Breast epithelium (tissue), 4 donors: Measurements from ENCODE around the gene NEDD1. TPM values are rescaled to one million over a fixed set of nuclear protein-coding genes. Genes with fewer than 3 reads are reported as not detected.

Experiments
- DNase-seq, 2 donors: peaks; one replicate each; pipeline ENCODE4 v3.0.0-alpha.2; 2019; ENCODE audit warnings: low spot score in 2 of 2
- H3K27ac ChIP-seq, 2 donors: fragments of 200-600 bp; sonication (generic) in 1 of 2; one replicate each; pipeline ENCODE4 v1.5.1; 2016 to 2019; ENCODE audit warnings: mild to moderate bottlenecking in 1 of 2
- H3K27me3 ChIP-seq, 2 donors: fragments of 200-600 bp; sonication (generic) in 1 of 2; one replicate each; pipeline versions ENCODE4 v1.5.1 to v1.6.0; 2017 to 2019; ENCODE audit warnings: control low read depth in 1 of 2, mild to moderate bottlenecking in 1 of 2
- H3K36me3 ChIP-seq: fragments of 200-600 bp; one replicate; pipeline ENCODE4 v1.5.1; 2019
- H3K4me1 ChIP-seq, 2 donors: fragments of 200-600 bp; sonication (generic); one replicate each; pipeline ENCODE4 v1.5.1; 2016 to 2019; ENCODE audit warnings: control low read depth in 1 of 2
- H3K4me3 ChIP-seq, 3 donors: fragments of 200-600 bp; sonication (generic); 1 replicate in 2 of 3; 2 replicates in 1 of 3; pipeline ENCODE4 v1.5.1; 2016 to 2019; ENCODE audit warnings: mild to moderate bottlenecking in 3 of 3, moderate library complexity in 2 of 3
- H3K9me3 ChIP-seq, 2 donors: fragments of 200-600 bp; sonication (generic) in 1 of 2; one replicate each; pipeline ENCODE4 v1.5.1; 2016 to 2019; ENCODE audit warnings: control low read depth in 1 of 2
- POLR2A ChIP-seq: fragments of 450-650 bp; IDR thresholded peaks from one replicate; pipeline ENCODE4 v1.6.1; 2016; ENCODE audit warnings: antibody characterized with exemption, mild to moderate bottlenecking, moderate library complexity
- POLR2AphosphoS5 ChIP-seq, 3 donors: sonication (generic); formaldehyde crosslinking; IDR thresholded peaks; one replicate each; pipeline ENCODE4 v1.6.1; 2017; ENCODE audit warnings: antibody characterized with exemption in 3 of 3
- intact Hi-C: fragments of 100-400 bp; cut with DNase I; formaldehyde crosslinking; loops from one replicate; pipeline ENCODE4 v1.15.1; 2023; ENCODE audit warnings: low total_unique reads
- total RNA-seq, 3 donors: library from RNA; depleted of rRNA; stranded (reverse); fragments of >200 nt; gene quantifications; one replicate each; pipeline ENCODE4 v1.1.0, GENCODE V29; 2016
- TF ChIP-seq, protein P1 (sequence below), 3 donors: fragments of 450-650 bp; IDR thresholded peaks; one replicate each; pipeline ENCODE4 v1.5.1; 2016 to 2017; ENCODE audit warnings: antibody characterized with exemption in 3 of 3, mild to moderate bottlenecking in 3 of 3, moderate library complexity in 3 of 3

The NEDD1 gene
- total RNA-seq, 3 donors from 2014 or later, result 11.5 to 26.8 (median 19.0) TPM

DNA sequence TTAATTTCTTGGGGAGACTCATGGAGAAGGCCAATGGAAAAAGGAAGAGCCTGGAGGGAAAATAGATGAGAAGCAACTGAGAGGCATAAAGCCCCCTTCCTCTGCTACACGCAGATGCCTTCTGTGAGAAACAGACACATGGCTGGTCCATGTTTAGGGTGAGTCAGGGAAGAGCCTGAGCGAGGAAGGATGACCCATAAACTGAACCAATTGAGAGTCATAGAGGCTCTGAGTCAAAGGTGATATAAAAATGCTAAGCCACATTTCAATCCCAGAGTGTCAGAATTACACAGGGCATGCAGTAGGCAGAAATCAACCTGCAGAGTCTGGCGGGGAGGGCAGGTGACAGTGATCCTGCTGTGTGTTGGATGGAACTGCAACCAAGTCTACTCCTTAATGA lies 30.1 kb upstream of the NEDD1 start:
- H3K9me3 ChIP-seq, result peaks cover 0 to 5% of the 10 kb centered on the region in 2 donors
- H3K27me3 ChIP-seq, result no peaks in the 10 kb centered on the region
- no peak for TF ChIP-seq POLR2AphosphoS5 (IDR thresholded peaks at IDR 0.05)
- TF ChIP-seq POLR2A, result no peak
- TF ChIP-seq, protein P1, sequence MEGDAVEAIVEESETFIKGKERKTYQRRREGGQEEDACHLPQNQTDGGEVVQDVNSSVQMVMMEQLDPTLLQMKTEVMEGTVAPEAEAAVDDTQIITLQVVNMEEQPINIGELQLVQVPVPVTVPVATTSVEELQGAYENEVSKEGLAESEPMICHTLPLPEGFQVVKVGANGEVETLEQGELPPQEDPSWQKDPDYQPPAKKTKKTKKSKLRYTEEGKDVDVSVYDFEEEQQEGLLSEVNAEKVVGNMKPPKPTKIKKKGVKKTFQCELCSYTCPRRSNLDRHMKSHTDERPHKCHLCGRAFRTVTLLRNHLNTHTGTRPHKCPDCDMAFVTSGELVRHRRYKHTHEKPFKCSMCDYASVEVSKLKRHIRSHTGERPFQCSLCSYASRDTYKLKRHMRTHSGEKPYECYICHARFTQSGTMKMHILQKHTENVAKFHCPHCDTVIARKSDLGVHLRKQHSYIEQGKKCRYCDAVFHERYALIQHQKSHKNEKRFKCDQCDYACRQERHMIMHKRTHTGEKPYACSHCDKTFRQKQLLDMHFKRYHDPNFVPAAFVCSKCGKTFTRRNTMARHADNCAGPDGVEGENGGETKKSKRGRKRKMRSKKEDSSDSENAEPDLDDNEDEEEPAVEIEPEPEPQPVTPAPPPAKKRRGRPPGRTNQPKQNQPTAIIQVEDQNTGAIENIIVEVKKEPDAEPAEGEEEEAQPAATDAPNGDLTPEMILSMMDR (IDR thresholded peaks at IDR 0.05), result no peak
- no peaks in the 10 kb centered on the region for H3K36me3 ChIP-seq
- H3K4me1 ChIP-seq, result no peaks in the 10 kb centered on the region
- intact Hi-C loops, result no loop called here
- H3K27ac ChIP-seq, result no peak overlapping the region
- no peak for DNase-seq
- H3K4me3 ChIP-seq, result no peak overlapping the region

DNA sequence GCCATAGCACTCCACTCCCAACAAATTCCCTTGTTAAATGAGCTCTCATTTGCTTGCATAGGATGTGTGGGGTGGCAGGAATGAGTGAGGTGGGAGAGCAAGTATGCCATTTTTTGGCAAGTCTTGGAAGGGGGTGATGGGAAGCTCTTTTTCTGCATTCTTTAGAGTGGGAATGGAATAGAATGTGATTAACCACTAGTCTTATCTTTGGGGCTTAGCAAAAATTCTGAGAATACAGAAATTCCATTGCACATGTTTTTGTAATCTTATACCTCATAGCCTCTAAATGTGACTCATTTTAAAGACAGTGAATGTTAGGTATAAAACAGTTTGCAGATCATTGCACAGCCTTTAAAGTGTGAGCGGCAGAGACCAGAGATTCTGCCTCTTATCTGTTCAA lies 28.4 kb upstream of the NEDD1 start:
- no peak for DNase-seq
- TF ChIP-seq POLR2A (no peak), POLR2AphosphoS5 (IDR thresholded peaks at IDR 0.05) (no peak)
- TF ChIP-seq, protein P1 (IDR thresholded peaks at IDR 0.05), result no peak
- intact Hi-C loops, result no loop called here

DNA sequence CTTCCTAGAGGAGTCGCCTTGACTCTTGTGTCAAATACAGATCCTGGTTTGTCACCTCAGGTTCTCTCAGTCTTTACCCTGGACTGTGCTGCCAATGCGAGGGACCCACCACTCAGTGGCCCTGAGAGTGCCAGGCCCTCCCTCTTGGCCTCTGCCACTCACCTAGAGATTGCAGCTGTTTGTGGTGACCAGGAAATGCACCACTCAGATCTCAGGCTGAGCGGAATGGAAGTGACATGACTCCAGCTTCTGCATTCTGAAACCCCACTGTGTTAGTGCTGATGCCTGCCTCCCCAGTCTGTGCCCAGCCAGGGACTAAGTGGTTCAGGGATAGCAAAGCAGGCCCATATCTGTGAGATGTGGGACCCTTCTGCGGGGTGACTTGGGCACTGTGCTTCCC lies 27.8 kb upstream of the NEDD1 start:
- H3K27me3 ChIP-seq, result no peaks in the 10 kb centered on the region
- intact Hi-C loops, result no loop called here
- no peaks in the 10 kb centered on the region for H3K4me1 ChIP-seq
- no peak overlapping the region for H3K4me3 ChIP-seq
- H3K36me3 ChIP-seq, result no peaks in the 10 kb centered on the region
- H3K27ac ChIP-seq, result no peak overlapping the region
- DNase-seq, result no peak
- TF ChIP-seq POLR2AphosphoS5 (IDR thresholded peaks at IDR 0.05), result no peak
- no peak for TF ChIP-seq POLR2A
- TF ChIP-seq, protein P1 (IDR thresholded peaks at IDR 0.05), result no peak
- peaks cover 0 to 10% of the 10 kb centered on the region in 2 donors for H3K9me3 ChIP-seq

More for the DNA sequence above, 28.4 kb upstream of the NEDD1 start:
- Histone ChIP-seq H3K9me3 (peaks cover 0 to 10% of the 10 kb centered on the region in 2 donors), H3K27ac (no peak overlapping the region), H3K4me3 (no peak overlapping the region), H3K27me3 (no peaks in the 10 kb centered on the region), H3K4me1 (no peaks in the 10 kb centered on the region), H3K36me3 (no peaks in the 10 kb centered on the region)

DNA sequence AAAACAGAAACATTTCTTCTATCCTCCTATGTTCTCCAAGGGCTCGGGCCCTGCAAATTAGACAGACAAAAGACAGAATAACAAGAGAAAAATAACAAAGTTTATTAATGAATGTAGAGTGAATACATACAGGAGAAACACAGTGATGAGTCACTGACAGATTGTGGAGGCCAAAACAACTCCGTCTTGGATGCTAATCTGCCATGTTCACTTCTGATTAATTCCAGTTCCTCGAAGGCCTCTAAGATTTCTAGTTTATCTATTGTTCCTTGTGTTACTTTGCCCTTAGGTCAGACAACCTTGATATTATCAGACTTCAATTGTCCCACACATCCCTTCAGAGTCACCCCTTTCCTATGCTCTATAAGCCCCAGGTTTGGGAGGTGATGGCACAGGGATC lies 26.8 kb upstream of the NEDD1 start:
- TF ChIP-seq POLR2AphosphoS5 (IDR thresholded peaks at IDR 0.05), result no peak
- TF ChIP-seq POLR2A, result no peak
- TF ChIP-seq, protein P1 (IDR thresholded peaks at IDR 0.05), result no peak
- H3K27me3 ChIP-seq, result no peaks in the 10 kb centered on the region
- H3K9me3 ChIP-seq, result peaks cover 0 to 10% of the 10 kb centered on the region in 2 donors
- H3K27ac ChIP-seq, result no peak overlapping the region
- DNase-seq, result no peak
- intact Hi-C loops, result no loop called here
- H3K36me3 ChIP-seq, result no peaks in the 10 kb centered on the region
- no peaks in the 10 kb centered on the region for H3K4me1 ChIP-seq
- no peak overlapping the region for H3K4me3 ChIP-seq

DNA sequence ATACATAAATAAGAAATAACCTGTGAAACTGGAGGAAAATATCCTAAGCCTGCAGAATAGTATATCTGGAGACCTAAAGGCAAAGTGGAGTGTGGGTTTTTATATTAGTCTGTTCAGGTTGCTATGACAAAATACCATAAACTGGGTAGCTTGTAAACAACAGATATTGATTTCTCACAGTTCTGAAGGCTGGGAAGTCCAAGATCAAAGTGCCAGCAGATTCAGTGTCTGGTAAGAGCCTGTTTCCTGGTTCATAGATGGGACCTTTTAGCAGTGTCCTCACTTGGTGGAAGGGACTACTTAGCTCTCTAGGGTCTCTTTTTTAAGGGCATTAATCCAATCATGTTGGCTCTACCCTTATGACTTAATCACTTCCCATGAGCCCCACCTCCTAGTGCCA lies 25.4 kb upstream of the NEDD1 start:
- intact Hi-C loops, result no loop called here
- Histone ChIP-seq H3K4me3 (no peak overlapping the region), H3K36me3 (no peaks in the 10 kb centered on the region), H3K9me3 (peaks cover 0 to 10% of the 10 kb centered on the region in 2 donors), H3K4me1 (no peaks in the 10 kb centered on the region), H3K27me3 (no peaks in the 10 kb centered on the region), H3K27ac (no peak overlapping the region)
- TF ChIP-seq, protein P1 (IDR thresholded peaks at IDR 0.05), result no peak
- TF ChIP-seq POLR2A (no peak), POLR2AphosphoS5 (IDR thresholded peaks at IDR 0.05) (no peak)
- no peak for DNase-seq
